ENCODE measurements around the gene USP25. TPM values are rescaled to one million over a fixed set of nuclear protein-coding genes. Genes with fewer than 3 reads are reported as not detected.

Gene USP25
- total RNA-seq, 1 experiment from 2014 or later, result 42.0 TPM

DNA sequence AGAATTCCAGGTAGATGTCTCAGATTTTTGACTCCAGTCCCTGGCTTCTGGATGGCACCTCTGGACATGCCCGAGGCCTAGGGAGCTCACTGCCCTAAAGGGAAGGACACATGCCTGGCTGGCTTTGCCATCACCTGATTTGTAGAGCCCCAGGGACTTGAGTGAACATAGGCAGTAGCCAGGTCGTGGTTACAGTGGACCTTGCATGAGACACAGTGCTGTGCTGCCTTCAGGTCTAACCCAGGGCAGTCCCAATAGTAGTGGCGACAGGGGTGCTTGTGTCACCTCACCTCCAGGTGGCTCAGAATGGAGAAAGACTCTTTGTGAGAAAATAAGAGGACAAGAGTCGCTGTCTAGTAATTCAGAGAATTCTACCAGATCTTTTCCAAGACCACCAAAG is 166.7 kb downstream of the USP25 start:
- DNase-seq (ENCODE audit: low spot score) (no peak), ATAC-seq (peak; percentile 43; the same call in 1 of the 2 replicates)
- TF ChIP-seq, protein P1, sequence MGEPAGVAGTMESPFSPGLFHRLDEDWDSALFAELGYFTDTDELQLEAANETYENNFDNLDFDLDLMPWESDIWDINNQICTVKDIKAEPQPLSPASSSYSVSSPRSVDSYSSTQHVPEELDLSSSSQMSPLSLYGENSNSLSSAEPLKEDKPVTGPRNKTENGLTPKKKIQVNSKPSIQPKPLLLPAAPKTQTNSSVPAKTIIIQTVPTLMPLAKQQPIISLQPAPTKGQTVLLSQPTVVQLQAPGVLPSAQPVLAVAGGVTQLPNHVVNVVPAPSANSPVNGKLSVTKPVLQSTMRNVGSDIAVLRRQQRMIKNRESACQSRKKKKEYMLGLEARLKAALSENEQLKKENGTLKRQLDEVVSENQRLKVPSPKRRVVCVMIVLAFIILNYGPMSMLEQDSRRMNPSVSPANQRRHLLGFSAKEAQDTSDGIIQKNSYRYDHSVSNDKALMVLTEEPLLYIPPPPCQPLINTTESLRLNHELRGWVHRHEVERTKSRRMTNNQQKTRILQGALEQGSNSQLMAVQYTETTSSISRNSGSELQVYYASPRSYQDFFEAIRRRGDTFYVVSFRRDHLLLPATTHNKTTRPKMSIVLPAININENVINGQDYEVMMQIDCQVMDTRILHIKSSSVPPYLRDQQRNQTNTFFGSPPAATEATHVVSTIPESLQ (CRISPR knock-in tag; IDR thresholded peaks at IDR 0.05), result no peak
- TF ChIP-seq, protein P2, sequence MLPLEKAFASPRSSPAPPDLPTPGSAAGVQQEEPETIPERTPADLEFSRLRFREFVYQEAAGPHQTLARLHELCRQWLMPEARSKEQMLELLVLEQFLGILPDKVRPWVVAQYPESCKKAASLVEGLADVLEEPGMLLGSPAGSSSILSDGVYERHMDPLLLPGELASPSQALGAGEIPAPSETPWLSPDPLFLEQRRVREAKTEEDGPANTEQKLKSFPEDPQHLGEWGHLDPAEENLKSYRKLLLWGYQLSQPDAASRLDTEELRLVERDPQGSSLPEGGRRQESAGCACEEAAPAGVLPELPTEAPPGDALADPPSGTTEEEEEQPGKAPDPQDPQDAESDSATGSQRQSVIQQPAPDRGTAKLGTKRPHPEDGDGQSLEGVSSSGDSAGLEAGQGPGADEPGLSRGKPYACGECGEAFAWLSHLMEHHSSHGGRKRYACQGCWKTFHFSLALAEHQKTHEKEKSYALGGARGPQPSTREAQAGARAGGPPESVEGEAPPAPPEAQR (CRISPR knock-in tag; IDR thresholded peaks at IDR 0.05), result no peak
- TF ChIP-seq JAZF1 (CRISPR knock-in tag; IDR thresholded peaks at IDR 0.05) (no peak), NR2C2 (CRISPR knock-in tag; IDR thresholded peaks at IDR 0.05) (no peak), ZNF121 (CRISPR knock-in tag; IDR thresholded peaks at IDR 0.05) (no peak), ZNF263 (CRISPR knock-in tag; IDR thresholded peaks at IDR 0.05; ENCODE audit: low read depth) (no peak), ATF1 (CRISPR knock-in tag; IDR thresholded peaks at IDR 0.05) (no peak)
- TF ChIP-seq, protein P3, sequence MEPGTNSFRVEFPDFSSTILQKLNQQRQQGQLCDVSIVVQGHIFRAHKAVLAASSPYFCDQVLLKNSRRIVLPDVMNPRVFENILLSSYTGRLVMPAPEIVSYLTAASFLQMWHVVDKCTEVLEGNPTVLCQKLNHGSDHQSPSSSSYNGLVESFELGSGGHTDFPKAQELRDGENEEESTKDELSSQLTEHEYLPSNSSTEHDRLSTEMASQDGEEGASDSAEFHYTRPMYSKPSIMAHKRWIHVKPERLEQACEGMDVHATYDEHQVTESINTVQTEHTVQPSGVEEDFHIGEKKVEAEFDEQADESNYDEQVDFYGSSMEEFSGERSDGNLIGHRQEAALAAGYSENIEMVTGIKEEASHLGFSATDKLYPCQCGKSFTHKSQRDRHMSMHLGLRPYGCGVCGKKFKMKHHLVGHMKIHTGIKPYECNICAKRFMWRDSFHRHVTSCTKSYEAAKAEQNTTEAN (CRISPR knock-in tag; IDR thresholded peaks at IDR 0.05), result no peak
- TF ChIP-seq, protein P4, sequence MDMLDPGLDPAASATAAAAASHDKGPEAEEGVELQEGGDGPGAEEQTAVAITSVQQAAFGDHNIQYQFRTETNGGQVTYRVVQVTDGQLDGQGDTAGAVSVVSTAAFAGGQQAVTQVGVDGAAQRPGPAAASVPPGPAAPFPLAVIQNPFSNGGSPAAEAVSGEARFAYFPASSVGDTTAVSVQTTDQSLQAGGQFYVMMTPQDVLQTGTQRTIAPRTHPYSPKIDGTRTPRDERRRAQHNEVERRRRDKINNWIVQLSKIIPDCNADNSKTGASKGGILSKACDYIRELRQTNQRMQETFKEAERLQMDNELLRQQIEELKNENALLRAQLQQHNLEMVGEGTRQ (CRISPR knock-in tag; IDR thresholded peaks at IDR 0.05), result no peak
- TF ChIP-seq, protein P5, sequence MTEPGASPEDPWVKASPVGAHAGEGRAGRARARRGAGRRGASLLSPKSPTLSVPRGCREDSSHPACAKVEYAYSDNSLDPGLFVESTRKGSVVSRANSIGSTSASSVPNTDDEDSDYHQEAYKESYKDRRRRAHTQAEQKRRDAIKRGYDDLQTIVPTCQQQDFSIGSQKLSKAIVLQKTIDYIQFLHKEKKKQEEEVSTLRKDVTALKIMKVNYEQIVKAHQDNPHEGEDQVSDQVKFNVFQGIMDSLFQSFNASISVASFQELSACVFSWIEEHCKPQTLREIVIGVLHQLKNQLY (CRISPR knock-in tag; IDR thresholded peaks at IDR 0.05), result no peak
- ChIA-PET CTCF (no interaction called here), POLR2A (no interaction called here)
- H3K9me3 Mint-ChIP-seq, result peaks cover 58% of the 10 kb centered on the region
- peaks cover 24% of the 10 kb centered on the region for H3K36me3 Mint-ChIP-seq
- no peak overlapping the region for H3K4me3 Mint-ChIP-seq
- H3K27me3 Mint-ChIP-seq (ENCODE audit: low read depth), result peaks cover 3% of the 10 kb centered on the region; the same call in 1 of the 2 replicates
- peaks cover 6% of the 10 kb centered on the region for H3K4me1 Mint-ChIP-seq
- H3K27ac Mint-ChIP-seq, result no peak overlapping the region

DNA sequence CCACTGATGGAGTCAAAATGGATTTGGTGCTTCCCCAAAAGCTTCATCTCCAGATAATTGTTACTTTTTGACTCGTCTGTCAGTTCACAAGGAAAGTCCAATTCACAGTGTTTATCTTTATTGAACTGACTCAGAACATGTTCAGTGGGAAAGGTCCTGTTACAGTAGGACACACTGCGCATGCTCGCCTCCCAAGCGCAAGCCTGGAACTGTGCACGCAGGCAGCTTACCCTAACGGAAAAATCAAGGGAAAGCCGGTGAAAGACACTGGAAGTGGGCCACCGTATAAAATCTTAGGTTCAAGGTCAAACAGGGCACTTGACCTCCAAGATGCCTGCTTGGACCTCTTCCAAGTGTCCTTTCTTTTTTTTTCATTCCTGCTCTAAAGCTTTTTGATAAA is 174.6 kb downstream of the USP25 start:
- Mint-ChIP-seq H3K27me3 (ENCODE audit: low read depth) (peaks cover under 1% of the 10 kb centered on the region; the same call in 1 of the 2 replicates), H3K27ac (no peak overlapping the region), H3K36me3 (peaks cover 27% of the 10 kb centered on the region), H3K4me1 (no peaks in the 10 kb centered on the region), H3K4me3 (no peak overlapping the region), H3K9me3 (peaks cover 44% of the 10 kb centered on the region)
- ChIA-PET CTCF (no interaction called here), POLR2A (no interaction called here)
- no peak for ATAC-seq
- TF ChIP-seq, protein P6, sequence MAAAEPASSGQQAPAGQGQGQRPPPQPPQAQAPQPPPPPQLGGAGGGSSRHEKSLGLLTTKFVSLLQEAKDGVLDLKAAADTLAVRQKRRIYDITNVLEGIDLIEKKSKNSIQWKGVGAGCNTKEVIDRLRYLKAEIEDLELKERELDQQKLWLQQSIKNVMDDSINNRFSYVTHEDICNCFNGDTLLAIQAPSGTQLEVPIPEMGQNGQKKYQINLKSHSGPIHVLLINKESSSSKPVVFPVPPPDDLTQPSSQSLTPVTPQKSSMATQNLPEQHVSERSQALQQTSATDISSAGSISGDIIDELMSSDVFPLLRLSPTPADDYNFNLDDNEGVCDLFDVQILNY (CRISPR knock-in tag; IDR thresholded peaks at IDR 0.05), result no peak
- TF ChIP-seq, protein P2 (CRISPR knock-in tag; IDR thresholded peaks at IDR 0.05), result no peak
- TF ChIP-seq ZNF416 (CRISPR knock-in tag; IDR thresholded peaks at IDR 0.05), result no peak
- TF ChIP-seq FOXK1 (CRISPR knock-in tag; IDR thresholded peaks at IDR 0.05), result no peak
- TF ChIP-seq, protein P7, sequence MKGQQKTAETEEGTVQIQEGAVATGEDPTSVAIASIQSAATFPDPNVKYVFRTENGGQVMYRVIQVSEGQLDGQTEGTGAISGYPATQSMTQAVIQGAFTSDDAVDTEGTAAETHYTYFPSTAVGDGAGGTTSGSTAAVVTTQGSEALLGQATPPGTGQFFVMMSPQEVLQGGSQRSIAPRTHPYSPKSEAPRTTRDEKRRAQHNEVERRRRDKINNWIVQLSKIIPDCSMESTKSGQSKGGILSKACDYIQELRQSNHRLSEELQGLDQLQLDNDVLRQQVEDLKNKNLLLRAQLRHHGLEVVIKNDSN (CRISPR knock-in tag; IDR thresholded peaks at IDR 0.05), result no peak
- TF ChIP-seq, protein P1 (CRISPR knock-in tag; IDR thresholded peaks at IDR 0.05), result no peak
- no peak for TF ChIP-seq NR1H2 (CRISPR knock-in tag; IDR thresholded peaks at IDR 0.05)
- TF ChIP-seq JAZF1 (CRISPR knock-in tag; IDR thresholded peaks at IDR 0.05), result no peak
- DNase-seq (ENCODE audit: low spot score), result no peak
